Fibroblast of gingiva (primary cell): ENCODE measurements around the gene TRIP6.

Source experiments
- DNase-seq: peaks from one replicate; pipeline ENCODE4 v3.0.0-alpha.2; 2011; ENCODE audit warnings: low read depth

TRIP6 gene

GRCh38 chr7:100867040-100867775 is at the start of gene TRIP6:
TSS of gene TRIP6 (plus strand) at chr7:100867387. CDS start at chr7:100867498, 111 bp downstream.
- peak; percentile 98 for DNase-seq

- no peak for DNase-seq
Observed at GRCh38 chr7:100818366-100818765, 48.8 kb upstream of the TRIP6 start.

- no peak for DNase-seq
Observed at GRCh38 chr7:100818825-100819224, 48.4 kb upstream of the TRIP6 start.

- DNase-seq: no peak
Observed at GRCh38 chr7:100819586-100819985, 47.6 kb upstream of the TRIP6 start.

- no peak for DNase-seq
Observed at GRCh38 chr7:100822236-100823139, 44.7 kb upstream of the TRIP6 start.

GRCh38 chr7:100823140-100823525 is 44.1 kb upstream of the TRIP6 start:
- no peak for DNase-seq

GRCh38 chr7:100823534-100823933 is 43.7 kb upstream of the TRIP6 start:
- DNase-seq: no peak

- no peak for DNase-seq
Observed at GRCh38 chr7:100824499-100825214, 42.5 kb upstream of the TRIP6 start.

- no peak for DNase-seq
Observed at GRCh38 chr7:100825215-100825671, 41.9 kb upstream of the TRIP6 start.

- peak; percentile 59 for DNase-seq
Observed at GRCh38 chr7:100825751-100826513, 41.3 kb upstream of the TRIP6 start.

GRCh38 chr7:100826514-100827329 is 40.5 kb upstream of the TRIP6 start:
- DNase-seq: no peak

- DNase-seq: peak; percentile 87
Observed at GRCh38 chr7:100827330-100828226, 39.6 kb upstream of the TRIP6 start, which contains the start of gene EPHB4. TSS of gene EPHB4 (minus strand) at chr7:100827523. CDS start at chr7:100827030, 493 bp downstream.

- no peak for DNase-seq
Observed at GRCh38 chr7:100829150-100829716, 38.0 kb upstream of the TRIP6 start.

- DNase-seq: no peak
Observed at GRCh38 chr7:100830396-100830795, 36.8 kb upstream of the TRIP6 start.

- DNase-seq: no peak
Observed at GRCh38 chr7:100832281-100832633, 34.9 kb upstream of the TRIP6 start.

GRCh38 chr7:100835903-100836811 is 31.0 kb upstream of the TRIP6 start:
- DNase-seq: no peak

GRCh38 chr7:100836812-100837098 is 30.4 kb upstream of the TRIP6 start:
- no peak for DNase-seq

- DNase-seq: peak; percentile 88
Observed at GRCh38 chr7:100837099-100837836, 29.9 kb upstream of the TRIP6 start.
